HG02610 (cell line): Measurements from ENCODE around the gene CHCHD5.

ENCODE experiments used
- ATAC-seq: cut with Tn5 transposase; IDR thresholded peaks from one replicate; pipeline ENCODE4 v1.9.1; 2021; ENCODE audit warnings: mild to moderate bottlenecking, moderate library complexity; ENCODE audit not compliant: unreplicated experiment

Gene CHCHD5

DNA sequence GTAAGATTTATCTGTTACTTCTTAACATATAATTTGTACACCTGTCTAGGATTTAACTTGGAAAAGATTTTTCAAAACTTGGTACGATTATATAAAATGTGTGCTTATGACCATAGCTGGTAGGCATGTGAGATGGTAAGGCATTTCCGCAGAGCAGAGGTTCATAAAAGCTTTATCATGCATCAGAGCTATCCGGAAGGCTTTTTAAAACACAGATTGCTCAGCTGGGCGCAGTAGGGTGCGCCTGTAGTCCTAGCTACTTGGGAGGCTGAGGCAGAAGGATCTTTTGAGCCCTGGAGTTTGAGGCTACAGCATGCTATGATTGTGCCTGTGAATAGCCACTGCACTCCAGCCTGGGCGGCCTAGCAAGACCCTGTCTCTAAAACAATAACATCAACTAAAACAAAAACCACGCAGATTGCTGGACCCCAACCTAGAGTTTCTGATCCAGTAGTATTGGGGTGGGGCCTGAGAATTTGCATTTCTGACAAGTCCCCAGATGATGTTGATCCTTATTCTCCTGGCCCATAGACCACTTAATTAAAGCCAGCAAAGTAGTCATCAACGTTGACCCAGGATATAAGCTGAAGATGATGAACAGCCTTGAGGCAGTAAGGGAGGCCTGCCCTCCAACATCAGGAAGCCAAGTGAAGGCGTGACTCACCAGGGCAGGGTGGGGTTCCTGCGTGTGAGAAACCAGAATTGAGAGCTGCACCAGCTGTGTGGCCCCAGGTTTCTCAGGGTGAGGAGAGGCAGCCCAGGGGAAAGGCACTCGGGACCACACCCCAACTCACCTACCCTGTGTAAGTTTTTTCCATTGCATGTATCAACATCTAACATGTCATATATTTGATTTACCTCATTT, 39.7 kb downstream of the CHCHD5 start:
- peak; percentile 72 for ATAC-seq

- no peak for ATAC-seq
Observed at GRCh38 chr2:112625474-112626114, 41.2 kb downstream of the CHCHD5 start.

- ATAC-seq, result peak; percentile 53
Observed at GRCh38 chr2:112626604-112627059, 42.2 kb downstream of the CHCHD5 start.

- no peak for ATAC-seq
Observed at GRCh38 chr2:112627060-112628040, 42.9 kb downstream of the CHCHD5 start.

- ATAC-seq, result no peak
Observed at GRCh38 chr2:112629224-112629623, 44.8 kb downstream of the CHCHD5 start.

GRCh38 chr2:112629823-112630222, 45.4 kb downstream of the CHCHD5 start:
- ATAC-seq, result no peak

DNA sequence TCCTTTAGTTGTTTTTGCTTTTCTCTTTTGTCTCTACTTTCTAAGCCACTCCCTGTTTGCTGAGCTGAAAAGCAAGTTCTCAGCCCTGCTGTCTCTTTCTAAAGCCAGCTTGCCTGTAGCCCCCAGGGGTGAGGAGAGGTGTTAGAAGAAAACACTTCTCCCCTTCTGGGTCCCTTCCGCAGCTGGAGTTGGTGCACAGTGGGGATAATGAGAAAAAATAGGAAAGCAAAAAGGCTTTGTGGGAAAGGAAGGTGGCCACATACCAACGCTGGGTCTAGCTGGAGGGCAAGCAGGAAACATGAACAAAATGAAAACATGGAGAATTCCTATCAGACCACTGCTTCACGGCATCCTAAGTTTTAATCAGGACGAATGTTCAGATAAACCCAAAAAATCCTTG, 45.9 kb downstream of the CHCHD5 start:
- ATAC-seq, result no peak

DNA sequence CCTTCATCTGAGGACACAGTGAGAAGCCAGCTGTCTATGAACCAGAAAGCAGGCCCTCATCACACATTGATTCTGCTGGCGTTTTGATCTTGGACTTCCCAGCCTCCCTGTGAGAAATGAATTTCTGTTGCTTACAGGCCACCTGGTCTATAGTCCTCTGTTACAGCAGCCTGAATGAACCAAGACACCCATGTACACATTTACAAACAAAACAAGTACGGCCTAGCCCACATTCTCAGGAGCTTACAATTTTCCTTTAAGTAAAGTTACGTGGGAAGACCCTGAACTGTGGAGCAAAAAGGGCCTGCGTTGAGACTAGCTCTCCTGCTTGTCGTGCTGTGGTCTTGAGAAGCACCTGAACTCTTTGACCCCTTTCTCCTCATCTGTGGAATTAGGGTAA, 49.3 kb downstream of the CHCHD5 start:
- ATAC-seq, result no peak

GRCh38 chr2:112634153-112634873, 49.9 kb downstream of the CHCHD5 start:
- ATAC-seq, result no peak

DNA sequence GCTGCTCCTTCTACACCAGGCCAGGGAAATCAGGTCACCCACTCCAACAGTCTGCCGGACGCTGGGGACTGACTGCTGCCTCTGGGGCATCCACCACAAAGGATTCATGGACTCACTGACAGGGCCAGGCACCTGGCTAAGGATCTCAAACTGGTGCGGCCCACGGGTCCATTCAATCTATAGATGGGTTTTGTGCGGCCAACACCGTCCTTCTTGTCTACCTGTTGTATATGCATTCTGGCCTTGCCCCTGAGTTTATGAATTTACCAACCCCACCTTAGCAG, 50.4 kb downstream of the CHCHD5 start:
- ATAC-seq, result no peak

GRCh38 chr2:112636605-112637288, 52.3 kb downstream of the CHCHD5 start:
- peak; percentile 82 for ATAC-seq

- no peak for ATAC-seq
Observed at GRCh38 chr2:112637289-112637660, 52.9 kb downstream of the CHCHD5 start.
